ENCODE data around the gene FABP1.

FABP1 gene

GRCh38 chr2:88137833-88138232 is 10.0 kb upstream of the FABP1 start:
- DNase-seq (ENCODE audit: low read depth): no peak

GRCh38 chr2:88136817-88137216 is 9.0 kb upstream of the FABP1 start:
- DNase-seq (ENCODE audit: low read depth): no peak

- no peak for DNase-seq (ENCODE audit: low read depth)
These were observed 6.0 kb upstream of the FABP1 start for GRCh38 chr2:88133875-88134274.

GRCh38 chr2:88131999-88132368 is 4.1 kb upstream of the FABP1 start:
- no peak for DNase-seq (ENCODE audit: low read depth)

DNA sequence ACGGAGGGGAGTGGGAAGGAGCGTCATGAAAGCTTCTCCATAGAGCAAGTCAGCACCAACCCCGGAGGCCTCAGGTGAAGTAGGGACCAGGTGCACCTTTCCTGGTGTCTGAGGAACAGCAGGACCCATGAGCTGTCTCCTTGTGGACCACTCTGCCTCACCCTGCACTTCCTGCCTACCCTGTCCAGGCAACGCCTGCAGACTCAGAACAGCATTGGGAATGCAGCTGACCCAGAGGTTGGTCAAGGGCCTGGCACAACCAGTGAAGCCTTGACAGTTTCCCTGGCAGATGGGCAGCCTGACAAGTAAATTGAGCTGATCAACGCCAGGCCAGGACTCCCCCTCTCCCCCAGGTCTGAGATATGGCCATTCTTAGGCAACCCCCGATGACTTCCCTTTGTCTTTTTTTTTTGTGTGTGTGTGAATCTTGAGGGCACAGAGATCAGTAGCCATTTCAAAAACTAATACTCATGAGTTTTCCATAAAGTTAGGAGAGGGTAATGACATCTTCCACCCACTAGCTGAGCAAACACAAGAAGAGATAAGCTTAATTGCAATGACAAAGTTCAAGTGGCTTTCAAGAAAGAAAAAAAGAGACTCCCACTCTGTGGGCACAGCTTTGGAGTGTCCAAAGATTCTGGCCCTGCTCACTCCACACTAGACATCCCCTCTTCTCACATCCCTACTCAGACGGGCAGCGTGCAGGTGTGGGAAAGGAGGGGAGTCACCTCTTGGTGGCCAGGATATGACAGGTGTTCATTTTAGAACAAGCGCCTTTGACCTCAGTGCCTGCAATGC is 3.5 kb upstream of the FABP1 start:
- DNase-seq (ENCODE audit: low read depth): no peak

DNA sequence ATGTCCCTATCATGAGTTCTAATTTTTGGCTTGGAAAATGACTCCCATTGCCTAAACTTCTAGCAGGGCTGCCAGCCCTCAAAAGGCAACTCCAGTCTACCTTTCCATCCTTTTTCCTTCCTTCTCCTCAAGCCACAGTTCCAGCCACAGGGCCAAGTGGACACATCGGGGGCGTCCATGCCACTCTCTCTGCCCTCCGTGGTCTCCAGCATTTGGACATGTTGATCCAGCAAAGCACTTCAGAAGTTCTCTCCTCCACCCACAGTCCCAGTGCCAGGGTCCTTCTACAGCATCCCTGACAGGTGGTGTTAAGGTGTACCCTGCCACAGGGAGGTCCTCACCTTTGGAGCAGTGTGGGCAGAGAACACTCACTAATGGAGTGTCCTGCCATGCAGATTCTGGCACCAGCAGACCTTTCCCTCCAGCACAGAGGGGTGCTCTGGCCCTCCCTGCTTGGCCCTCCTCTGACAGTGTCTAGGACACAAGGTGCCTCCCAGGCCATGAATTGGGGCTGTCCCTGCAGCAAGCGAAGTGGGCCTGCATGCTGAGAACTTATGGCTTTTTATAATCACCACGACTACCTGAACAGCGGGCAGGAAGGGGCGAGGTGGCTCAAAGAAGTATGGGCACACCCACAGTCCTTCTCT is 1.6 kb upstream of the FABP1 start:
- no peak for DNase-seq (ENCODE audit: low read depth)

DNA sequence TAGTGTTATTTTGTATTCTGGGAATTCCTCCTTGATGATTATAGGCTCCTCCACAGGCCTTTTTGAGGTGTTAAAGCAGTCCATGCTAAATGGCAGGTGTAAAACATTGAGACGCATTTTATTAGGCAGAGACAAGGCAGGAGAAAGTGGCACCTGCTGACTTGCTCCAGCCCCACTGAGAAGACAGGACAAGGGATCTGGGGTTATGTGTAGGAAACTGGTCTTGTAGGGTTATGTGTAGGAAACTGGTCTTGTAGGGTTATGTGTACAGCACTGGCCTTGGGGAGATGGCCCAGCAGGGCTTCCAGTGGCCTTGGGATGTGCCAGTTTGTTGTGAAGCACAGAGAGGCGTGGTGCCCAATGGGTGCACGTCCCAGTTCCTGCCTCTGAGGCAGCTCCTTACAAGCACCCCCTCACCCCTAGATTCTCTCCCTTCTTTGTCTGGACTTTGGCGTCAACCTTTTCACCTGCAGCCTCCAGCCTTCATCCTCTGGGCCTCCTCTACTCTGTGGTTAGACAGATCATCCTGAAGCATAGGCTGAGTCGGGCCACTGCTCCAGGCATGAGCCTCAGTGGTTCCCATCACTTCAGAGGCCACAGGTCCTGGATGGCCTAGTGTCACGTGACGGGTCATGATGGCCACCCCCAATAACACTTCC is 921 bp upstream of the FABP1 start:
- no peak for DNase-seq (ENCODE audit: low read depth)

DNA sequence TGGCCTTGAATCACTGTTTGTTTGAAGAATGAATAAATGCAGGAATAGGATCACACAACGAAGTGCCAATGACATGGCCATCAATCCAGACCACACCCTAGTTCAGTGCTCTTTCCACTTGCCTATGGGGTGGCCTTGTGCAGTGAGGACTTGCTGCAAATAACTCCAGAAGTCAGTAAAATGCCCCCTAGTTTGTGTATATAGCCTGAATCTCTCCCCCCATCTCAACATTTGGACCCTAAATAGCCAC is 299 bp downstream of the FABP1 start:
- DNase-seq (ENCODE audit: low read depth): no peak

DNA sequence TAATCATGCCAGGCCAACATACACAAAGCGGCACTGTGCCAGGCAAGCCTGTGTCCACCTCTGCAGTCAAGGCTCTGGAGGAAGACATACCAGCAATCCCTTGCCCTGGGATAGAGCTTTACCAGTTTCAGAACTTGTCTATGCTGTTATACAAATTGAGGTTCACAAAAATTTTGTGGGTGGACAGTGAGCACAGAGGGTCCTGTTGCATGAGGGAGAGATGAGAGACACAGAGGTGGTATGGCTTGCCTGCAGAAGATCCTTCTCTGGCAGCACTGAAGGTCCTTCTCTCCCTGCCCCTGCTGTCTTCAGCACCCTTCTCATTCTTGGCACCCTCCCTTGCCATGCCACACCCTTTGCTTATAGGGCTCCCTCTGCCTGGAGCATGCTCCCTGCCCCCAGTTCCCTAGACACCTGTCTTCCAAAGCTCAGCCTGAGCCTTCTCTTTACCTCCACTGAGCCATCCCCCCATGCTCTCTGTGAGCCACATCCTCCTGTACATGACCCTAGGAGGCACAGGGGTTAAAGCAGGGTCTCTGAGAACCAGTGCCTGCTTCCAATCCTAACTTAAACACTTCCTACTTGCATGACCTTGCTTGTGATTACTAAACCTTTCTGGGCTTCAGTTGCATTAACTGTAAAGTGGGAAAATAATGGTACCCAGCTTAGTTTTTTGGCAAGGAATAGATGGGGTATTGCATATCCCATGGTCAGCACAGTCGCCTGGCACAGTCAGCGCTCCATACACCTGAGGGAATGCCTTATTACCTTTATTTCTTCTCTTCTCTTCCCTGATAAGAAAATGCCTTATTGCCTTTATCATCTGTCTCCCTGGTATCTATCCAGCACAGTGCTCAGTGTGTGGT is 857 bp downstream of the FABP1 start:
- DNase-seq (ENCODE audit: low read depth): no peak

- DNase-seq (ENCODE audit: low read depth): no peak
These were observed 1.7 kb downstream of the FABP1 start for GRCh38 chr2:88125924-88126771.

GRCh38 chr2:88125344-88125923 is 2.4 kb downstream of the FABP1 start:
- DNase-seq (ENCODE audit: low read depth): no peak

GRCh38 chr2:88123975-88124917 is 3.6 kb downstream of the FABP1 start:
- DNase-seq (ENCODE audit: low read depth): no peak

GRCh38 chr2:88123164-88123974 is 4.5 kb downstream of the FABP1 start:
- no peak for DNase-seq (ENCODE audit: low read depth)

DNA sequence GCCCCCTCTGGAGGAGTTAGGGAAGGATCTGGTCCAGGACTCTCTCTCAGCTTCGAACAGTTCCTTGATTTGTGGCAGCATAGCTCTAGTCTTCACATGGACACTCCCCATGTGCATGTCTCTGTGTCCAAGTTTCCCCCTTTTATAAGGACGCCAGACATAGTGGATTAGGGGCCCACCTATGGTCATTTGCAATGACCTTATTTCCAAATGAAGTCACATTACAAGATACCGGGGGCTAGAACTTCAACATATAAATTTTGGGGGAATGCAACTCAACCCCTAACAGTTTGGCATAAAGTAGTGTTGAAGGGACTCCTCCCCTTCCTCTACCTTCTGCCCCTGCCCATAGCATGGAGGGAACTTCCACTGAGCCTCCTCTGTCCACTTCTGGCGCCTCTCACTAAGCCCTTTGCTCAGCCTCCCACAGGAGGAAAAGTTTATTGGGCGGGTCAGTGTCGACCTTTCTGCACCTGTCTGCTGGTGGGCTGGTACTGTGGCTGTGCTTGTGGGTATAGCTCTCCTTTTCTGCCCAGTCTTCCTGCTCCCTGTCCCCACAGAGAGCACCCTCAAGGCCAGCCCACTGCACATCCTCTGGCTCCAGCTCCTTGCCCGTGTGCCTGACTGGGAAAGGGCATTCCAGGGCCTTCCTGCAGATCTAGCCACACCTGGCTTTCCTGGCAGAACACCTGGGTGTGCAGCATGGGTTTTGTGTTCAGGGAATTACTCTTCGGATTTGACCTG is 5.5 kb downstream of the FABP1 start:
- DNase-seq (ENCODE audit: low read depth): no peak

DNA sequence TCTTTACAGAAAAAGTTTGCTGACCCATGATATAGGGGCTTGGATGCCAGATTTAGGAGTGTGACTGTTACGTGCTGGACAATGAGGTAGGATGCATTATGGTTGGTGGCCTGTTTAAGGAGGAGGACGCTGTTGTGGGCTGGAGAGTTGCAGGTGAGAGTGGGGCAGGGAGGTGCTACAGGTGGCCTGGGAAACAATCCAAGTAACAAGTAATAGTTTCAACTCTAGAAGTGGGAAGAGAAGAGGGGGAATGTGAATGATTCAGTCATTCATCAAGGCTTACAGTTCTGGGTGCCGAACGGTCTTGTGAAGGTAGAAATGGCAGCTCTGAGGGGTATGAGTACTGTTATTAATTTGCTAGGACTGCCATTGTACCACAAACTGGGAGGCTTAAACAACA is 6.2 kb downstream of the FABP1 start:
- DNase-seq (ENCODE audit: low read depth): no peak

DNA sequence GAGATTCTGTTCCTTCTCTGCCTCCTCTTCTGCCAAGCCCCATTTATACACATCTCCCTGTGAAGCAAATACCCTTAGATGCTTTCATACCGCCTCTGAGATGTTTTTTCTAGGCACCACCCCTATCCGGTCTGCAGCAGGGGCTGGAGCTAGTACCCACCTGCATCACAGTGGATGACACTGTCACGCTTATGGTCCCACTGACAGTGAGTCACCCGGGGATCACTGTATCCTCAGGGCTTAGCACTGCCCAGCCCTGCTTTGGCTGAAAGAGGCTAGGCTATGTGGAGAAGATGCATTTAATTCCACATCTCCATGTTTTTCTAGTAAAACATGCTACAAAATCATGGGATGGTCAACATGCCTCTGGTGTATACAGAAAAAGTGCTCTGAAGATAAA is 9.9 kb downstream of the FABP1 start:
- DNase-seq (ENCODE audit: low read depth): no peak

DNA sequence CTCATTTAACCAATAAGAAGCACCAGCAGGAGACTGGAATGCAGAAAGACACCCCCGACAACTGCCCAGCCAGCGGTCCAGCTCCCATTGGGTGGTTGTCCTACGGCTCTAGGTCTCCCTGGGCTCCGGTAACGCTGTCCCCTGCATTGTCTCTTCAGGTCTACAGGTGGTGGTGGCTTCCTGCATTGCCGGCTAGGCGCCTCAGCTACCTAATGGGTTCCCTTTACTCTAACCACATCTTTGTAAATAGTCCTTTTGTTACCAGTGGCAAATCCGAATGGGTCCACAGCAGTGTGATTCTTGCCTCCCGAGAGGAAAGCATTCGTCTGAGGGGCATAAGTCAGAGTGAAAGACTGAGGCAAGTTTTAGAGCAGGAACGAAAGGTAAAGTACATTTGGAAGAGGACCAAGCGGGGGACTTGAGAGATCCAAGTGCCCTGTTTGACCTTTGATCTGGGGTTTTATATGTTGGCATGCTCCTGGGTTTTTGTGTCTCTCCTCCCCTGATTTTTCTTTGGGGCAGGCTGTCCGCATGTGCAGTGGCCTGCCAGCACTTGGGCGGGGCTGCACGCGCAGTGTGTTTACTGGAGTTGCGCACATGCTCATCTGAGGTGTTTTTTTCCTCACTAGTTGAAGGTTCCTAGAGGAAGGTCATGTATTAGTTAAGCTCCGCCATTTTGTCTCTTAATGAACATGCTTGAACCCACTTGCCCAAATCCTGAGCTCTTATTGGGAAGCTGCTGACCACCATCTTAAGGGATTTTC is 11.0 kb downstream of the FABP1 start:
- no peak for DNase-seq (ENCODE audit: low read depth)

Data from stimulated activated CD8-positive, alpha-beta memory T cell treated with anti-CD3 and anti-CD28 coated beads, Interleukin-15, amount 100 ng/mL, for 24 hours (primary cell).